Endothelial cell of umbilical vein (primary cell): ENCODE results near the gene ZNF329.

Experiments used
- CTCF ChIP-seq, 2 donors: IDR thresholded peaks; 1 replicate in 1 of 2; 2 replicates in 1 of 2; pipeline ENCODE4 v1.5.1; 2011; ENCODE audit warnings: low read length in 2 of 2, mild to moderate bottlenecking in 2 of 2, moderate library complexity in 2 of 2, control low read depth in 1 of 2, inconsistent platforms in 1 of 2, low read depth in 1 of 2; ENCODE audit not compliant: insufficient read depth in 1 of 2; ENCODE audit errors: extremely low read depth in 1 of 2
- EZH2 ChIP-seq: IDR thresholded peaks from 2 replicates; pipeline ENCODE4 v1.6.1; 2012; ENCODE audit warnings: borderline replicate concordance, low read depth, mild to moderate bottlenecking, moderate library complexity, low read length, inconsistent platforms; ENCODE audit not compliant: severe bottlenecking
- POLR2A ChIP-seq: IDR thresholded peaks from 2 replicates; pipeline ENCODE4 v1.6.1; 2012; ENCODE audit warnings: low read depth, mild to moderate bottlenecking, control low read depth, low read length
- POLR2AphosphoS5 ChIP-seq: IDR thresholded peaks from 2 replicates; pipeline ENCODE4 v1.6.1; 2012; ENCODE audit warnings: low read depth, mild to moderate bottlenecking, control low read depth, low read length, moderate library complexity; ENCODE audit not compliant: insufficient read depth

- no peak for TF ChIP-seq POLR2AphosphoS5
- no peak for TF ChIP-seq CTCF (IDR thresholded peaks at IDR 0.05; ENCODE audit: extremely low read depth in 1 of 2, insufficient read depth in 1 of 2, low read depth in 1 of 2, low read length in 2 of 2)
- TF ChIP-seq POLR2A = no peak
- no peak for TF ChIP-seq EZH2
These were observed 42.6 kb downstream of the ZNF329 start for GRCh38 chr19:58107778-58108545.
